Right renal cortex interstitium (tissue), 3 donors: ENCODE data around the gene EFEMP2. TPM values are rescaled to one million over a fixed set of nuclear protein-coding genes. Genes with fewer than 3 reads are reported as not detected.
"Not testable (repeated sequence)": the region's sequence is repeated elsewhere in the genome, so short reads cannot be mapped to it uniquely, and the experiment has no call there.

Experiments
- DNase-seq, 3 donors: peaks; one replicate each; pipeline ENCODE4 v3.0.0-alpha.2; 2013; ENCODE audit warnings: low read depth in 3 of 3, low spot score in 2 of 3
- polyA plus RNA-seq, 3 donors: library from polyadenylated mRNA; unstranded; fragments of 120-200 nt; gene quantifications; one replicate each; pipeline ENCODE4 v1.2.1, GENCODE V29; 2013; ENCODE audit not compliant: insufficient read length in 3 of 3

EFEMP2 gene
- polyA plus RNA-seq, 3 donors = 95.8 to 98.0 (median 96.3) TPM

GRCh38 chr11:65856689-65857499 is 15.7 kb downstream of the EFEMP2 start:
- DNase-seq = no peak

GRCh38 chr11:65855927-65856363 is 16.7 kb downstream of the EFEMP2 start:
- no peak for DNase-seq

- DNase-seq = no peak
These were observed 17.5 kb downstream of the EFEMP2 start for GRCh38 chr11:65854852-65855837.

- DNase-seq = no peak
These were observed 18.4 kb downstream of the EFEMP2 start for GRCh38 chr11:65854161-65854592.

GRCh38 chr11:65853246-65853979 is 19.2 kb downstream of the EFEMP2 start:
- DNase-seq = no peak

- no peak for DNase-seq
These were observed 19.9 kb downstream of the EFEMP2 start for GRCh38 chr11:65852508-65853245.

GRCh38 chr11:65851811-65852507 is 20.6 kb downstream of the EFEMP2 start:
- no peak for DNase-seq

GRCh38 chr11:65851083-65851579 is 21.5 kb downstream of the EFEMP2 start:
- no peak for DNase-seq

- no peak for DNase-seq
These were observed 22.1 kb downstream of the EFEMP2 start for GRCh38 chr11:65850217-65851082.

- DNase-seq = no peak
These were observed 22.8 kb downstream of the EFEMP2 start for GRCh38 chr11:65849771-65850216.

GRCh38 chr11:65849366-65849765 is 23.2 kb downstream of the EFEMP2 start:
- DNase-seq = no peak

GRCh38 chr11:65848693-65849092 is 23.9 kb downstream of the EFEMP2 start:
- not testable (repeated sequence) for DNase-seq

GRCh38 chr11:65847746-65848145 is 24.9 kb downstream of the EFEMP2 start:
- no peak for DNase-seq

- DNase-seq = no peak
These were observed 28.2 kb downstream of the EFEMP2 start for GRCh38 chr11:65844231-65844872.

GRCh38 chr11:65843811-65844210 is 28.8 kb downstream of the EFEMP2 start:
- no peak for DNase-seq

- no peak for DNase-seq
These were observed 30.5 kb downstream of the EFEMP2 start for GRCh38 chr11:65842144-65842543.

GRCh38 chr11:65834202-65834601 is 38.4 kb downstream of the EFEMP2 start:
- no peak for DNase-seq
